Measurements from ENCODE around the gene RAB31.

RAB31 gene

GRCh38 chr18:9714266-9715087 lies 6.4 kb downstream of the RAB31 start:
- no peak for DNase-seq

DNA sequence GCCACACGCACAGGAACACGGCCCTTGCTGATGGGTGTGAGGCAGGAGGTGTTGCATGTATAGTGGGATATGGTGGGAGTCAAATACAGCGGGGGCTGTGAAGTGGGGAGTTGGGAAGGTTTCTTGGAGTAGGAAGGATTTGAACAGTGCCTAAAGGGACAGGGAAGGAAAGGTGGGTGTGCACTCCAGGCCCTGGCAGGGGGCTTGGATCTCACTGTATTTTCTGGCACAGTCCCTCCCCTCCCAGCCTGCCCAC lies 6.9 kb downstream of the RAB31 start:
- no peak for DNase-seq

GRCh38 chr18:9715978-9716774 lies 8.1 kb downstream of the RAB31 start:
- DNase-seq, result no peak

GRCh38 chr18:9716780-9717563 lies 8.9 kb downstream of the RAB31 start:
- DNase-seq, result no peak

- no peak for DNase-seq
Measured at GRCh38 chr18:9719421-9719981, 11.4 kb downstream of the RAB31 start.

GRCh38 chr18:9720327-9720726 lies 12.2 kb downstream of the RAB31 start:
- no peak for DNase-seq

- no peak for DNase-seq
Measured at GRCh38 chr18:9721893-9722550, 13.9 kb downstream of the RAB31 start.

GRCh38 chr18:9722691-9723090 lies 14.6 kb downstream of the RAB31 start:
- DNase-seq, result no peak

GRCh38 chr18:9724797-9725585 lies 16.9 kb downstream of the RAB31 start:
- no peak for DNase-seq

- DNase-seq, result no peak
Measured at GRCh38 chr18:9726175-9726574, 18.1 kb downstream of the RAB31 start.

DNA sequence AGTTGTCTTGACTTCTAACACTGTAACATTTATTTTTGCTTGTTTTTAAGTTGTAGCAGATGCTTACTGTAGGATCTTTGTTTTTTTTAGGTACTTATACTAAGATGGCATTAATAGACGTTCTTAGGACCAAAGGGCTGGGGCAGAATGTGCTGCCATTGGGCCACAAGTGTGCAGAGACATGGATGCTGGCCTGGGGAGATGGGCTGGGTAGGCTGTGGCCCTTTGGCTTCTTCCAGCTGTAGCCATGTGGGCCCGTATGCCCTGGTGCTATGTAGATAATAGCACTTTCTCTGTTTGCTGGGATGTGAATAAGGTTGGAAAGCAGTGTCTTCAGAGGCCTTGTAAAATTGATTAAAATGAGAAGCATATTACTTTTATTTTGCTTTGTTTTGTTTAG lies 18.8 kb downstream of the RAB31 start:
- DNase-seq, result no peak

DNA sequence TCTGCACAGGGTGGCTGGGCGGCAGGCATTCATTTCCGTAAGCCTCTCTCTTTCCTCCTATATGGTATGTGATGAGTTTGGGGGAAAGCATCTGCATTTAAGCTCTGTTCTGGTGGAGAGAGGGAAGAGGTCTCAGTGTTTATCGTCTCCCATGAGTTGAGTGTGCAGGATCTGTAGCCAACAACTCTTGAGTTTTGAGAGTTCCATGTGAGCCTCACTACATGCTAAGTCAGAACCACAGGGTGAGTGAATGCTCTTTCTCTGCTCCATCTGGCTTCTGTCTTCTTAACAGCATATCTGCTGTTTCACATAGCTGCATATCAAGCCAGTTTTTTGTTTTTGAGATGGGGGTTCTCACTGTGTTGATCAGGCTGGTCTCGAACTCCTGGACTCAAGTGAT lies 22.7 kb downstream of the RAB31 start:
- no peak for DNase-seq

DNA sequence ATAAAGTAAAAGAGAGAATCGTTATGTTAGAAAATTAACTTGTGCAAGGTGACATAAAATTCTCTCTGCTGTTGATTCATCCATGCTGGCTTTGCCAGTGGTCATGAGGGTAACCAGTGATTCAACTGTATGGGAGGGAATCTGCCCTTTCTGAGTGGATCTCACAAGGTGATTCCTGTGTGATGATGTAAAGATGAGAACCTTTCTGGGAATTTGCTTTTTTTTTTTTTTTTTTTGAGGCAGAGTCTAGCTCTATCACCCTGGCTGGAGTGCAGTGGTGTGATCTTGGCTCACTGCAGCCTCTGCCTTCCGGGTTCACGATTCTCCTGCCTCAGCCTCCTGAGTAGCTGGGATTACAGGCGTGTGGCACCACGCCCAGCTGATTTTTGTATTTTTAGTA lies 23.3 kb downstream of the RAB31 start:
- DNase-seq, result no peak

DNA sequence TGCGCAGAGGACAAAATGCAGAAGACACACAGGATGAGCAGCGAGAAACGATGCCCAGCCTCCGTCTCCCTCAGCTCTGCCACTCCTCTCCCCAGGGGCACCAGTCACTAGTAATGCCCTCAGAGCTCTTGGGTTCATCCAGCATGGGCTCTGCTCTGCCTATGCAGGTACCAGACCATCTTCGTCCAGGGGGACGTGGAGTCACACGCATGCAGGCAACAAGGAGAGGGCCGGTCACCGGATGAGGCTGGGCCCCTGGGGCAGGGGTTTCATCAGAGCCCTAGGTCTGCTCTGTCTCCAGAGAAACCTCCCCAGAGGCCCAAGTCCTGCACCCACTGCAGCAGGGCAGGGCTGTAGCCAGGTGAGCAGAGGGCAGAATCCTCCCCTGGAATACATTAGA lies 23.9 kb downstream of the RAB31 start:
- no peak for DNase-seq

- no peak for DNase-seq
Measured at GRCh38 chr18:9734189-9734588, 26.1 kb downstream of the RAB31 start.

DNA sequence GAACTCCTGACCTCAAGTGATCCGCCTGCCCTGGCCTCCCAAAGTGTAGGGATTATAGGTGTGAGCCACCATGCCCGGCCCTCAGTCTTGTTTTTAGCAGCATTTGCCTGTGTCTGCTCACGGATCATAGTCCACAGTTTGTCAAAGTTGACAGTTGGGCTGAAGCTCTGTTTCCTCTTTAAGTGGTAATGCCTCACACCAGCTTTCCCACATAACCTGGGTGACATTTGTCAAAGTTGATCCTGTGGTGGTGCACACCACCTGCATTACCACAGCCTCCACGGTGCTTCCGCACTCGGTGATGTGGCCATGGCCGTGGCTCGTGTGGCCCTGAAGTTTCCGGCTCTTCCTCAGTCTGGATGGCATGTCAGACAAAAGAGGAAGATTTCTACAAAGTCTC lies 27.1 kb downstream of the RAB31 start:
- no peak for DNase-seq

- DNase-seq, result no peak
Measured at GRCh38 chr18:9735879-9736278, 27.8 kb downstream of the RAB31 start.

DNA sequence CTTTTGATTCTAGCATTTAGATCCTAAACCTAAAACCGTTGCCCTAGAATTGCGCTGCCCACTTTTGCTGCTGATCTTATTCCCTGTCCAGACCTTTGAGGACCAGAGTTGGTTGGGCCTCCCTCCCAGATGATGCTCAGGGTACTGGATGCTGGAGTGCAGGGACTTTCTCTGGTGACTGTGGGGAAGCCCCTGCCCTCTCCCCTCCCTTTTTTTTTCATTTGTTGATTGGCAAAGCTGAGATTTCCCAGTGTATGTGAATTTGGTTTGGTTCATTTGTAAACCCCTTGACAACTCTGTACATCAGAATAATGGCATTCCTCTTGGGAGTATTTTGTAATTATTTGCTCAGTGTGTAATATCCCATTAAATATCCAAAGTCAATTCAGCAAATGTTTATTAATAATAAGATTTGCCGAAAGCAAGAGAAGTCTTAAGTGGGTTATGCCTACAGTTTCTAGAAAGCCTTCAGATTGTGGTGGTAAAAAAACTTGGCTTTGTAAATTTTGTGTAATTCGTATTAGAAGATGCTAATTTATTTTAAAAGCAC lies 28.3 kb downstream of the RAB31 start:
- DNase-seq, result no peak

DNA sequence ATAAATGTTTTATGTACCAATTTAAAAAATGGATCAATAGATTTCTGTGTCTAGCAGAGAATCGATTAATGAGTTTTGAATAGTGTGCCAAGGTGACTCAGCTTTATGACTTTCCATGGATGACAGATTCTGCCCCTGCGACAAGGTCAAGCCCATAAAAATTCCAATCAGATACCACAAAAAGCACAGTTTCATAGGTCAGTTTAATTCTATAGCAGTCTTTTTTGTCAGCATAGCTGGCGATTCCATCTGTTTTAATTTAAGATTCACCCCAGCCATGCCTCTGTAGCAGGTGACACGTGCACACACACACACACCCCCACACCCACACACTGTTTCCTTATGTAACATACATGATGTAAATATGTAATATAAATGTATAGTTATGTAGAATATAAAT lies 28.9 kb downstream of the RAB31 start:
- DNase-seq, result no peak

GRCh38 chr18:9737472-9738121 lies 29.5 kb downstream of the RAB31 start:
- no peak for DNase-seq

- no peak for DNase-seq
Measured at GRCh38 chr18:9738266-9738969, 30.3 kb downstream of the RAB31 start.

All from NCI-H1694 treated with DMSO at 0.1 percent for 48 hours (cell line).